Skeletal muscle tissue (tissue), 4 donors: ENCODE measurements around the gene NFYB. TPM values are rescaled to one million over a fixed set of nuclear protein-coding genes. Genes with fewer than 3 reads are reported as not detected.
"Not testable (repeated sequence)": the region's sequence is repeated elsewhere in the genome, so short reads cannot be mapped to it uniquely, and the experiment has no call there.

Experiments
- H3K27ac ChIP-seq: one replicate; pipeline ENCODE4 v1.7.0; 2013; ENCODE audit warnings: mild to moderate bottlenecking, low read depth, low read length, inconsistent platforms
- H3K27me3 ChIP-seq, 3 donors: one replicate each; pipeline ENCODE4 v1.7.0; 2013; ENCODE audit warnings: low read length in 3 of 3; ENCODE audit not compliant: control insufficient read depth in 3 of 3, insufficient read depth in 3 of 3
- H3K36me3 ChIP-seq, 3 donors: one replicate each; pipeline ENCODE4 v1.7.0; 2013; ENCODE audit warnings: low read length in 3 of 3; ENCODE audit not compliant: control insufficient read depth in 3 of 3, insufficient read depth in 3 of 3
- H3K4me1 ChIP-seq, 3 donors: one replicate each; pipeline ENCODE4 v1.7.0; 2013; ENCODE audit warnings: low read length in 3 of 3, mild to moderate bottlenecking in 3 of 3; ENCODE audit not compliant: control insufficient read depth in 3 of 3, insufficient read depth in 3 of 3
- H3K4me3 ChIP-seq, 3 donors: one replicate each; pipeline ENCODE4 v1.7.0; 2013; ENCODE audit warnings: low read length in 3 of 3
- H3K9ac ChIP-seq, 3 donors: one replicate each; pipeline ENCODE4 v1.7.0; 2013; ENCODE audit warnings: low read length in 3 of 3, mild to moderate bottlenecking in 3 of 3, moderate library complexity in 2 of 3, low read depth in 1 of 3
- H3K9me3 ChIP-seq, 3 donors: one replicate each; pipeline ENCODE4 v1.7.0; 2013; ENCODE audit warnings: low read length in 3 of 3; ENCODE audit not compliant: control insufficient read depth in 3 of 3
- total RNA-seq: library from RNA; depleted of rRNA; stranded (reverse); fragments of >200 nt; gene quantifications from one replicate; pipeline ENCODE4 v1.2.3, GENCODE V29; 2014
- donor health status: Osteomylitis.

Gene NFYB
- total RNA-seq, 1 donor from 2014 or later = 8.9 TPM

DNA sequence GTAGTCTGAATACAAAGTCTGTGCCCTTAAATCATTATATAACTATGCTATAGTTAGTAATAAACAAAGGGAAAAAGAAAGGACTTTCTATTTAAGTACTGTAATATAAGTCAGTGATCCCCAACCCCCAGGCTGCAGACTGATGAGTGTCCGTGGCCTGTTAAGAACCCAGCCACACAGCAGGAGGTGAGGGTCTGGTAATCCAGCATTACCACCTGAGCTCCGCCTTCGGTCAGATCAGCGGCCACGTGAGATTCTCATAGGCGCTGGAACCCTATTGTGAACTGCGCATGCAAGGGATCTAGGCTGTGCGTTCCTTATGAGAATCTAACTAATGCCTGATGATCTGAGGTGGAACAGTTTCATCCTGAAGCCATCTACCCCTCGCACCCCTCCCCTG is 15.7 kb downstream of the NFYB start:
- H3K4me3 ChIP-seq = no peak overlapping the region
- H3K9me3 ChIP-seq = no peaks in the 10 kb centered on the region
- H3K36me3 ChIP-seq = peaks cover 9 to 36% (median 30%) of the 10 kb centered on the region in 3 donors
- no peaks in the 10 kb centered on the region for H3K27me3 ChIP-seq
- no peak overlapping the region for H3K9ac ChIP-seq
- no peaks in the 10 kb centered on the region for H3K4me1 ChIP-seq
- no peak overlapping the region for H3K27ac ChIP-seq

DNA sequence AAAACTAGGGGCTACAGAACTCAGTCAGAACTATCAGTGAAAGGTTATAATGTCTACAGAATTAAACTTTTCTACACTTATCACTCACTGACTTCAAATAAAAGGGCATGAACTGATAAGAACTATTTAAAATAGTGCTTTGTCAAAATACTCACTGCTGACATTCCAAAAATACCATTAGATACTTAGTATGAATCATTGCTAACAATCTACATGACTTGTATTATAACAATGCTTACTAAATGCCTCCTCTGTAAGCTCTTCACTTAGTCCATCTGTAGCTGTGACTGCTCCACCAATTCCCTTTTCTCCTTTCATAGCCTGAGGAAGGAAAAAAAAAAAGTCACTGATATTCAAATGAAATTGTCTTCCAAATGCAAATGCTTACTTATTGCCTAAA is 17.0 kb downstream of the NFYB start:
- Histone ChIP-seq H3K36me3 (peaks cover 9 to 31% (median 29%) of the 10 kb centered on the region in 3 donors), H3K27ac (no peak overlapping the region), H3K9ac (no peak overlapping the region)

DNA sequence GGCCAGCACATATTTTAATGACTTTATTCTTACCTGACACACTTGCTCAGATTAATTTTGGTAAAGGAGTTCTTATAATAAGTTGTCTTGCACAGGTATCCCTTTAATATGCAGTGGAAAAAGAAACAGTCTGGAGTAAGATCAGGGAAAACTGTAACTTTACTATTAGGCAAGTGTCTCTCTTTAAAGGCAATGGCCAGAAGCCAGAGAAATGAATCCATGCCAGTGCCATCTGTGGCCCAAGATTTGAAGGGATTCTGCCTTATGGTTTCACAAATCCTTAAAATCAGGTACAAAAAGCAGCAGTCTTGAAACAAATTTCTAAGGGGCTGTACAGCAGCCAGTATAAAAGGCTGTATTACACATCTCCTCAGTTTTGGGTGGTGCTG is 22.4 kb downstream of the NFYB start:
- Histone ChIP-seq H3K36me3 (peaks cover 0 to 16% (median 5%) of the 10 kb centered on the region in 3 donors), H3K27me3 (no peaks in the 10 kb centered on the region), H3K27ac (no peak overlapping the region), H3K4me1 (peaks cover 0 to 4% (median 0%) of the 10 kb centered on the region in 3 donors), H3K9ac (no peak overlapping the region), H3K4me3 (no peak overlapping the region), H3K9me3 (no peaks in the 10 kb centered on the region)

More for the DNA sequence above, 17.0 kb downstream of the NFYB start:
- H3K4me3 ChIP-seq = no peak overlapping the region
- no peaks in the 10 kb centered on the region for H3K27me3 ChIP-seq
- H3K4me1 ChIP-seq = no peaks in the 10 kb centered on the region
- no peaks in the 10 kb centered on the region for H3K9me3 ChIP-seq

DNA sequence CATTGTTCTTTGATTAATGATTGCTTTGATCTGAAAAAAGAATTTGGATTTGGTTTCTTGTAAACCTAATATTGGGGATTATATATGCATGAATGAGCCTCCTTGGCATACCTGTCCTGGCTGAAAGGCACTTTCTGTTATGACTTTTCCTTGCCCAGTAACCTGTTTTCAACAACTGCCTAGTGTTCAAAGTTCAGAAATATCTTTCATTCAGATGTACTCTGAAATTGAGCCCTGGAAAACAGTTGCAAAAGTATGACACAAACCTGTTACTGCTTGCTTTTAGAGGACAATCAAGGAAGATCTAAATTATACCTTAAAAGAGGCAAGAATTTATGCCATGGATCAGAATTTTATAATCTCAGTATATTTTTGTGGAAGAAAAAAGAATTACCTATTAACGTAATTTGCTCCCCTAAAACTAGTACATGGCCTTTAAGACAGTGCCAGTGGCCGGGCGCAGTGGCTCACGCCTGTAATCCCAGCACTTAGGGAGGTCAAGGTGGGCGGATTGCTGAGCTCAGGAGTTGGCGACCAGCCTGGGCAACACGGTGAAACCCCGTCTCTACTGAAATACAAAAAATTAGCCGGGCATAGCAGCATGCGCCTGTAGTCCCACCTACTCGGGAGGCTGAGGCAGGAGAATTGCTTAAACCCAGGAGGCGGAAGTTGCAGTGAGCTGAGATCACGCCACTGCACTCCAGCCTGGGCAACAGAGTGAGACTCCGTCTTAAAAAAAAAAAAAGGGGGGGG is 23.0 kb downstream of the NFYB start:
- not testable (repeated sequence) for H3K27me3 ChIP-seq, H3K4me3 ChIP-seq, H3K27ac ChIP-seq, H3K9me3 ChIP-seq, H3K4me1 ChIP-seq, H3K9ac ChIP-seq
- H3K36me3 ChIP-seq = peaks cover 0 to 11% (median 5%) of the 10 kb centered on the region in 3 donors

DNA sequence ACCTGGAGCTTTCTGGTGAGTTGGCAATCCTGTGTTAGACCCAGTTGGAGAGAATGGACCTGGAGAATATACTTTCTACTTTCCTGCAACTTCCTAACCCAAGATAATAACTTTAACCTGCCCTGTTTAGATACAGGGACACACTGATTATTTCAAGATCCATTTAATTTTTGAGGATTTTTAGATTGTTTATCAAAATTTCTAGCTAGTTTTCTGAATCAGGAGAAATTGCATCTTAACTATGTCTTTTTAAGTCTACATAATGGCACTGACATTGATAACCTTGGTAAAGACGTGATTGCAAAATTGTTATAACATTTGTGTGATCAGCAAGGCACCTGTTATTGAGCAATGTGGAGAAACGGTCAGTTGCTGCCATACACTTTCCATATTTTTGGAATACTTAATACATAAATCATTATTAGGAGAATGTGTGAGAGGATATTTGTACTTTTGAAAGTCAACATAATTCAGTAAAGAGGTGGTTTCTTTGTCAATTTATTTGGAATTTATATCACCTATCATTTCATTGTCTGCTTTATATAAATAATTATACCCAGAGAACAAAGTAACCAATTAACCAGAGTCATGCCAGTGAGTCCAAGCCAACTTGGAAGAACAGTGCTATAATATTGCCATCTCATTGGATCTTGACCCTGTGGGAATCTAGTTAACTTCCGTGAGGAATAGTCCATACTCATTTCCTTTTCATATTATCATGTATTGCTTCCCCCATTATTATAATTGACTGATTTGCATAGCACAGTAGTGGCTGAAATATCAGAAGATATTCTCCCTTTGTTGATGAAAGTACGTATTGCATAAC is 28.4 kb downstream of the NFYB start:
- H3K9me3 ChIP-seq = no peaks in the 10 kb centered on the region
- H3K27ac ChIP-seq = no peak overlapping the region
- peaks cover 2 to 7% (median 5%) of the 10 kb centered on the region in 3 donors for H3K4me1 ChIP-seq
- H3K27me3 ChIP-seq = no peaks in the 10 kb centered on the region
- no peak overlapping the region for H3K9ac ChIP-seq
- H3K4me3 ChIP-seq = no peak overlapping the region
- H3K36me3 ChIP-seq = peaks cover 0 to 4% (median 0%) of the 10 kb centered on the region in 3 donors

DNA sequence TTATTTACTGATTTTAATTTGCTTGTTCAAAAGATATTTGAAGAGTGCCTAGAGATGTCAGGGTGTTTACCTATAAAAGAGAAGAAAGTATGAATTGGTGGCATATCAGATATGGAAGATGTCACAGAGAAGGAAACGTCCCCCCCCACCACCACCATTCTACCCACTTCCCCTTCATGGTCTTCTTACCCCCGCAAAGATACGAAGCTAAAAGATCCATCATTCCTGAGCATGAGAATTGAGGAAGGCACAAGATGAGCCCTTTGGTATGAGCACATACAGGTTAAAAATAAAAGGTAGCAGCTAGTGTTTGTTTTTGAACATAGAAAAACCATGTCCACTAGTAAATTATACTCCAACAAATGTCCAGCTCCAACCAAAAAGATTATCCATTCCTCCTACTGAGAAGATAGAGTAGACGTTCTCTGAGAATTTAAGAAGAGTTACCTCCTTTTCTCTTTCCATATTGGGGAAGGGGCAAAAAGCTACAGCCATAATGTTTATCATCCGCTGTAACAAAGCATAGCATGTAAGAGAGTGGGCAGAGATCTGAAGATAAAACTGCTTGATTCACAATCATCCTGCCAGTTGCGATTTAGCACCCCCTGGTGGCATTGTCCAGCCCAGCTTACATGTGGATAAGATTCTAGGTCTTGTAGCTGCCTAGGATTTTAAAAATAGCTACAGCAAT is 29.1 kb downstream of the NFYB start:
- no peak overlapping the region for H3K27ac ChIP-seq
- H3K4me1 ChIP-seq = peaks cover 0 to 7% (median 5%) of the 10 kb centered on the region in 3 donors
- no peak overlapping the region for H3K4me3 ChIP-seq
- H3K36me3 ChIP-seq = peaks cover 0 to 4% (median 0%) of the 10 kb centered on the region in 3 donors
- H3K9me3 ChIP-seq = no peaks in the 10 kb centered on the region
- no peaks in the 10 kb centered on the region for H3K27me3 ChIP-seq
- H3K9ac ChIP-seq = no peak overlapping the region

DNA sequence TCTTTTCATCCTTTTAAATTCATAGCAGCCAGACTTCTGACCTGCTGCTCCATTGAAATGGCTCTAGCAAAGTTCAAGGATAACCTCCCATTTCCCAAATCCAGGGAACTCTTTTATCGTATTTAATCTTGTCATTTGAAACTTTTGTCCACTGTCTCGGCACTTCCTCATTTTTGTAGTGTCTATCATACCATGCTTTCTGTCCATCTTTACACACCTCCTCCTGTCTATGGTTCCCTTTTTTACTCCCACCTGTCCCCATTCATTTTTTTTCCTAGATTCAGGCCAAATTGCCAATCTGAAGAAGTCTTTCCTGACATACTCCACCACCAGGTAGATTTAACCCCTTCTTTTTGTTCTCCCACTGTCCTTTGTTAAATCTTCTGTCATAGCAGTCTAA is 31.0 kb downstream of the NFYB start:
- Histone ChIP-seq H3K9me3 (no peaks in the 10 kb centered on the region), H3K36me3 (peaks cover 5 to 14% (median 9%) of the 10 kb centered on the region in 3 donors), H3K4me1 (peaks cover 0 to 7% (median 5%) of the 10 kb centered on the region in 3 donors), H3K27ac (no peak overlapping the region), H3K27me3 (no peaks in the 10 kb centered on the region), H3K4me3 (no peak overlapping the region), H3K9ac (no peak overlapping the region)

DNA sequence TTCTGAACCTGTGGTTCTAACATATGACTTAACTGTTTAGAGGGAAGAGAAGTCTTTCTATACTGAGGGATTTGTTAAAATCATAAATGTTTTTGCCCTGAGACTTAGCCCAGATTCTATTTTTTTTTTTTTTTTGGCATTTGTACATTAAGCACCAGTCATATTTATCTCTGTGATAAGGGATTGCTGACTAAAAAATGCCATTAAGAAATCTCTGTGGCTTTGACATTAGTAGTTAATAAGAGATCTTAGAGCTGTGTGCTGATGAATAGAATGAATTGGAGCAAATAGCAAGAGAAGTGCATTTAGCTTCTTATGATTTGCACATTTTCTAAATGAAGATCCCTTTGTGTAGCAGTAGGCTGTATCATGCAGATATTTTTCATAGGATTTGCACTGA is 32.5 kb downstream of the NFYB start:
- Histone ChIP-seq H3K27ac (no peak overlapping the region), H3K4me3 (no peak overlapping the region), H3K36me3 (peaks cover 8 to 25% (median 14%) of the 10 kb centered on the region in 3 donors), H3K9me3 (no peaks in the 10 kb centered on the region), H3K4me1 (peaks cover 0 to 7% (median 5%) of the 10 kb centered on the region in 3 donors), H3K27me3 (no peaks in the 10 kb centered on the region), H3K9ac (no peak overlapping the region)

DNA sequence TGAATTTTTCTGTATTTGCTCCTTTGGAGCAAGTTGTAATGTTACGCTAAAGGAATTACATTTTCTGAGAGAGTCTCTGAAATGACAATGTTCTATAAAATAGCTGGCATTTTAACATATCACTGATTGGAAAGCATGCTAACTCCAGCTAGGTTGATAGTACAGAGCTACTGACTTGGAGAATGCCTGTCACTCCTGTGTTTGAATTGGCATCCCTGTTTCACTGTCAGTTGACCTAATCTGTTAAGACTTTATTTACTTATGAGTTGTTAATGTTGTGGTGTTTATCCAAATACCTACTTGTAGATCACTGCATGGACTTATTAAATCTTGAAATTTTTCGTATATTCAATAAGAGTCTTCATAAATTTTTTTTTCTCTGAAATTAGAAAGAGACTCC is 40.1 kb downstream of the NFYB start:
- peaks cover 19 to 63% (median 63%) of the 10 kb centered on the region in 3 donors for H3K36me3 ChIP-seq

More for the DNA sequence above, 40.1 kb downstream of the NFYB start:
- Histone ChIP-seq H3K9ac (no peak overlapping the region), H3K9me3 (no peaks in the 10 kb centered on the region), H3K4me3 (no peak overlapping the region), H3K27ac (no peak overlapping the region), H3K27me3 (no peaks in the 10 kb centered on the region), H3K4me1 (no peaks in the 10 kb centered on the region)
